Adrenal gland (tissue), 5 donors: ENCODE data around the gene MAP3K7CL.

Source experiments
- POLR2A ChIP-seq, 2 donors: fragments of 450-650 bp; IDR thresholded peaks; one replicate each; pipeline ENCODE4 v1.6.1; 2017; ENCODE audit warnings: antibody characterized with exemption in 2 of 2, mild to moderate bottlenecking in 2 of 2, moderate library complexity in 1 of 2
- TF ChIP-seq, protein P1 (sequence below), 6 experiments: fragments of 450-650 bp in 4 of 6; fragments of 200-600 bp in 2 of 6; sonication (generic) in 1 of 6; IDR thresholded peaks; 1 replicate in 5 of 6; 2 replicates in 1 of 6; pipeline versions ENCODE4 v1.5.1 to v1.8.0; 2016 to 2021; ENCODE audit warnings: antibody characterized with exemption in 6 of 6, mild to moderate bottlenecking in 2 of 6, moderate library complexity in 1 of 6
- donor health status: DM: no; HTN: no; CAD: no.

- TF ChIP-seq, protein P1, sequence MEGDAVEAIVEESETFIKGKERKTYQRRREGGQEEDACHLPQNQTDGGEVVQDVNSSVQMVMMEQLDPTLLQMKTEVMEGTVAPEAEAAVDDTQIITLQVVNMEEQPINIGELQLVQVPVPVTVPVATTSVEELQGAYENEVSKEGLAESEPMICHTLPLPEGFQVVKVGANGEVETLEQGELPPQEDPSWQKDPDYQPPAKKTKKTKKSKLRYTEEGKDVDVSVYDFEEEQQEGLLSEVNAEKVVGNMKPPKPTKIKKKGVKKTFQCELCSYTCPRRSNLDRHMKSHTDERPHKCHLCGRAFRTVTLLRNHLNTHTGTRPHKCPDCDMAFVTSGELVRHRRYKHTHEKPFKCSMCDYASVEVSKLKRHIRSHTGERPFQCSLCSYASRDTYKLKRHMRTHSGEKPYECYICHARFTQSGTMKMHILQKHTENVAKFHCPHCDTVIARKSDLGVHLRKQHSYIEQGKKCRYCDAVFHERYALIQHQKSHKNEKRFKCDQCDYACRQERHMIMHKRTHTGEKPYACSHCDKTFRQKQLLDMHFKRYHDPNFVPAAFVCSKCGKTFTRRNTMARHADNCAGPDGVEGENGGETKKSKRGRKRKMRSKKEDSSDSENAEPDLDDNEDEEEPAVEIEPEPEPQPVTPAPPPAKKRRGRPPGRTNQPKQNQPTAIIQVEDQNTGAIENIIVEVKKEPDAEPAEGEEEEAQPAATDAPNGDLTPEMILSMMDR (IDR thresholded peaks at IDR 0.05) = no peak
- no peak for TF ChIP-seq POLR2A (IDR thresholded peaks at IDR 0.05)
These were observed 40.5 kb downstream of the MAP3K7CL start for GRCh38 chr21:29170944-29171343.
